HG03108 (cell line): ENCODE measurements around the gene RARRES2.

ENCODE experiments used
- ATAC-seq: cut with Tn5 transposase; IDR thresholded peaks from one replicate; pipeline ENCODE4 v1.9.1; 2021; ENCODE audit warnings: moderate library complexity; ENCODE audit not compliant: unreplicated experiment

The RARRES2 gene

GRCh38 chr7:150339409-150339809 is 2.0 kb downstream of the RARRES2 start:
- no peak for ATAC-seq

- ATAC-seq: no peak
Observed at GRCh38 chr7:150338166-150338829, 3.1 kb downstream of the RARRES2 start.

- no peak for ATAC-seq
Observed at GRCh38 chr7:150337659-150338081, 3.8 kb downstream of the RARRES2 start.

GRCh38 chr7:150337179-150337578 is 4.2 kb downstream of the RARRES2 start:
- no peak for ATAC-seq

GRCh38 chr7:150336746-150337145 is 4.7 kb downstream of the RARRES2 start:
- no peak for ATAC-seq

GRCh38 chr7:150335774-150336112 is 5.7 kb downstream of the RARRES2 start:
- no peak for ATAC-seq

- no peak for ATAC-seq
Observed at GRCh38 chr7:150335108-150335773, 6.2 kb downstream of the RARRES2 start.

- ATAC-seq: no peak
Observed at GRCh38 chr7:150334108-150334507, 7.3 kb downstream of the RARRES2 start.

- ATAC-seq: no peak
Observed at GRCh38 chr7:150333659-150334058, 7.8 kb downstream of the RARRES2 start.

GRCh38 chr7:150332852-150333635 is 8.4 kb downstream of the RARRES2 start:
- no peak for ATAC-seq

GRCh38 chr7:150330211-150330885 is 11.1 kb downstream of the RARRES2 start:
- no peak for ATAC-seq

GRCh38 chr7:150329331-150330120 is 11.9 kb downstream of the RARRES2 start:
- ATAC-seq: no peak

GRCh38 chr7:150327308-150327707 is 14.1 kb downstream of the RARRES2 start:
- no peak for ATAC-seq

- no peak for ATAC-seq
Observed at GRCh38 chr7:150326657-150327268, 14.7 kb downstream of the RARRES2 start.

- ATAC-seq: no peak
Observed at GRCh38 chr7:150325901-150326300, 15.5 kb downstream of the RARRES2 start.

- no peak for ATAC-seq
Observed at GRCh38 chr7:150325110-150325611, 16.3 kb downstream of the RARRES2 start.

GRCh38 chr7:150324373-150324961 is 17.0 kb downstream of the RARRES2 start:
- ATAC-seq: no peak

GRCh38 chr7:150323682-150324372 is 17.6 kb downstream of the RARRES2 start:
- no peak for ATAC-seq
